IMR-90 (cell line): ENCODE results near the gene ZNF841. TPM values are rescaled to one million over a fixed set of nuclear protein-coding genes. Genes with fewer than 3 reads are reported as not detected.

Experiments
- ATAC-seq: fragments of 200-7000 bp; cut with Tn5 transposase; 2 replicates; pipeline ENCODE4 v1.9.1; 2020; ENCODE audit warnings: low read depth, mild to moderate bottlenecking, moderate library complexity
- BruUV-seq: library from RNA; stranded (reverse); fragments of 400-500 nt; replicated peaks from 2 replicates; lab custom pipeline; 2021; lab: Mats Ljungman, UMichigan
- CTCF ChIA-PET: fragments of 300-600 bp; formaldehyde crosslinking; extraction: SDS; loops from one replicate; lab custom pipeline; 2021; ENCODE audit warnings: antibody characterized with exemption; lab: Yijun Ruan, JAX
- POLR2A ChIA-PET: fragments of 300-600 bp; sonication (Branson Sonifier 250); formaldehyde crosslinking; loops from one replicate; lab custom pipeline; 2022; ENCODE audit warnings: antibody characterized with exemption; ENCODE audit not compliant: unreplicated experiment; lab: Charles Lee
- DNase-seq: peaks from one replicate; pipeline ENCODE4 v3.0.0; 2013
- H2AFZ ChIP-seq: replicated peaks from 2 replicates; pipeline ENCODE3; 2013; ENCODE audit warnings: low read length, mild to moderate bottlenecking; ENCODE audit not compliant: poor library complexity
- H2AK5ac ChIP-seq: 2 replicates; pipeline ENCODE4 v1.6.1; 2013; ENCODE audit warnings: low read depth, low read length, inconsistent platforms
- H2AK9ac ChIP-seq: replicated peaks from 2 replicates; pipeline ENCODE3; 2013; ENCODE audit warnings: mild to moderate bottlenecking, low read depth, low read length, moderate library complexity; ENCODE audit not compliant: poor library complexity
- H2BK120ac ChIP-seq: 2 replicates; pipeline ENCODE4 v1.6.1; 2013; ENCODE audit warnings: low read depth, low read length, inconsistent platforms
- H2BK15ac ChIP-seq: 3 replicates; pipeline ENCODE4 v1.6.1; 2013; ENCODE audit warnings: low read depth, low read length, inconsistent platforms
- H2BK20ac ChIP-seq: 2 replicates; pipeline ENCODE4 v1.6.1; 2013; ENCODE audit warnings: low read depth, mild to moderate bottlenecking, inconsistent platforms, low read length, moderate library complexity
- H2BK5ac ChIP-seq: 2 replicates; pipeline ENCODE4 v1.6.1; 2013; ENCODE audit warnings: mild to moderate bottlenecking, low read depth, low read length, inconsistent platforms; ENCODE audit not compliant: poor library complexity, severe bottlenecking
- H3K14ac ChIP-seq: replicated peaks from 2 replicates; pipeline ENCODE4 v1.6.1; 2013; ENCODE audit warnings: low read depth, low read length, inconsistent platforms
- H3K18ac ChIP-seq: 2 replicates; pipeline ENCODE4 v1.6.1; 2013; ENCODE audit warnings: low read depth, low read length, control low read depth
- H3K23ac ChIP-seq: 2 replicates; pipeline ENCODE4 v1.6.1; 2013; ENCODE audit warnings: low read depth, low read length, inconsistent platforms
- H3K27ac ChIP-seq: 2 replicates; pipeline ENCODE4 v1.5.1; 2013; ENCODE audit warnings: mild to moderate bottlenecking, control low read depth, low read length; ENCODE audit not compliant: insufficient read depth
- H3K27me3 ChIP-seq: 2 replicates; pipeline ENCODE4 v1.6.1; 2013; ENCODE audit warnings: low read length; ENCODE audit not compliant: control insufficient read depth, insufficient read depth
- H3K36me3 ChIP-seq: 2 replicates; pipeline ENCODE4 v1.6.1; 2013; ENCODE audit warnings: low read length, mixed read lengths; ENCODE audit not compliant: control insufficient read depth, insufficient read depth
- H3K4ac ChIP-seq: 2 replicates; pipeline ENCODE4 v1.6.1; 2013; ENCODE audit warnings: low read depth, low read length, inconsistent platforms
- H3K4me1 ChIP-seq: 2 replicates; pipeline ENCODE4 v1.6.1; 2013; ENCODE audit warnings: low read length, mixed read lengths; ENCODE audit not compliant: control insufficient read depth, insufficient read depth
- H3K4me2 ChIP-seq: 2 replicates; pipeline ENCODE4 v1.6.1; 2013; ENCODE audit warnings: low read depth, mild to moderate bottlenecking, control low read depth, low read length, moderate library complexity
- H3K4me3 ChIP-seq: 2 replicates; pipeline ENCODE4 v1.5.1; 2013; ENCODE audit warnings: low read depth, mild to moderate bottlenecking, control low read depth, low read length, moderate library complexity; ENCODE audit not compliant: insufficient read depth
- H3K56ac ChIP-seq: 2 replicates; pipeline ENCODE4 v1.6.1; 2013; ENCODE audit warnings: low read length, inconsistent platforms; ENCODE audit not compliant: insufficient read depth; ENCODE audit errors: extremely low read depth
- H3K79me1 ChIP-seq, 2 experiments: 2 replicates each; pipeline ENCODE4 v1.6.1; 2013; ENCODE audit warnings: low read length in 2 of 2, inconsistent platforms in 1 of 2, low read depth in 1 of 2
- H3K9ac ChIP-seq: 2 replicates; pipeline ENCODE4 v1.6.1; 2013; ENCODE audit warnings: low read depth, low read length, control low read depth
- H3K9me1 ChIP-seq: 2 replicates; pipeline ENCODE4 v1.6.1; 2013; ENCODE audit warnings: low read length, inconsistent platforms; ENCODE audit not compliant: insufficient read depth
- H3K9me3 ChIP-seq: 2 replicates; pipeline ENCODE4 v1.6.1; 2013; ENCODE audit warnings: low read length; ENCODE audit not compliant: control insufficient read depth, insufficient read depth
- H4K20me1 ChIP-seq: 2 replicates; pipeline ENCODE4 v1.6.1; 2013; ENCODE audit warnings: low read length, inconsistent platforms; ENCODE audit not compliant: insufficient read depth
- H4K5ac ChIP-seq: 2 replicates; pipeline ENCODE4 v1.6.1; 2013; ENCODE audit warnings: mild to moderate bottlenecking, low read depth, low read length, control low read depth
- H4K8ac ChIP-seq, 2 experiments: 2 replicates each; pipeline ENCODE4 v1.6.1; 2013; ENCODE audit warnings: low read depth in 2 of 2, low read length in 2 of 2, control low read depth in 1 of 2, inconsistent platforms in 1 of 2
- H4K91ac ChIP-seq: 2 replicates; pipeline ENCODE4 v1.6.1; 2013; ENCODE audit warnings: low read depth, low read length, inconsistent platforms; ENCODE audit not compliant: insufficient read depth
- BHLHE40 ChIP-seq: fragments of 150-350 bp; IDR thresholded peaks from 2 replicates; pipeline ENCODE4 v1.6.1; 2016; ENCODE audit warnings: mild to moderate bottlenecking, low read depth, low read length
- CEBPB ChIP-seq: IDR thresholded peaks from 2 replicates; pipeline ENCODE4 v1.6.1; 2012; ENCODE audit warnings: low read depth, low read length, improper control_type of control experiment
- CHD1 ChIP-seq: IDR thresholded peaks from 2 replicates; pipeline ENCODE4 v1.6.1; 2012; ENCODE audit warnings: low read depth, low read length, improper control_type of control experiment
- FOS ChIP-seq: fragments of 150-350 bp; IDR thresholded peaks from 2 replicates; pipeline ENCODE4 v1.6.1; 2016; ENCODE audit warnings: low read depth, low read length
- MAFK ChIP-seq: IDR thresholded peaks from 2 replicates; pipeline ENCODE4 v1.6.1; 2012; ENCODE audit warnings: low read depth, low read length, improper control_type of control experiment
- MAZ ChIP-seq: IDR thresholded peaks from 2 replicates; pipeline ENCODE4 v1.6.1; 2012; ENCODE audit warnings: low read depth, mild to moderate bottlenecking, low read length, improper control_type of control experiment, moderate library complexity, borderline replicate concordance
- MXI1 ChIP-seq: IDR thresholded peaks from 2 replicates; pipeline ENCODE4 v1.6.1; 2012; ENCODE audit warnings: low read depth, mild to moderate bottlenecking, low read length, moderate library complexity, borderline replicate concordance
- NFE2L2 ChIP-seq: fragments of 150-350 bp; IDR thresholded peaks from 2 replicates; pipeline ENCODE4 v1.6.1; 2016; ENCODE audit warnings: low read depth, mild to moderate bottlenecking, low read length
- POLR2A ChIP-seq: IDR thresholded peaks from 2 replicates; pipeline ENCODE4 v1.6.1; 2012; ENCODE audit warnings: mild to moderate bottlenecking, low read depth, low read length
- RAD21 ChIP-seq: IDR thresholded peaks from 2 replicates; pipeline ENCODE4 v1.6.1; 2012; ENCODE audit warnings: low read length, improper control_type of control experiment
- RCOR1 ChIP-seq: IDR thresholded peaks from 2 replicates; pipeline ENCODE4 v1.6.1; 2012; ENCODE audit warnings: mild to moderate bottlenecking, low read length, improper control_type of control experiment; ENCODE audit not compliant: insufficient replicate concordance
- RFX5 ChIP-seq: IDR thresholded peaks from 2 replicates; pipeline ENCODE4 v1.8.0; 2012; ENCODE audit warnings: low read depth, mild to moderate bottlenecking, low read length, moderate library complexity
- SMC3 ChIP-seq: fragments of 150-350 bp; IDR thresholded peaks from 2 replicates; pipeline ENCODE4 v1.6.1; 2016; ENCODE audit warnings: low read depth, mild to moderate bottlenecking, antibody characterized with exemption, low read length, moderate library complexity
- WGBS, 2 experiments: methylation state at CpG; one replicate each; pipeline versions ENCODE4 v1.1.5 to v1.1.7; 2013; ENCODE audit warnings: missing lambda C conversion rate in 2 of 2; ENCODE audit not compliant: insufficient read length in 1 of 2; ENCODE audit errors: extremely low coverage in 2 of 2; 5-methylcytosine and 5-hydroxymethylcytosine counted together
- dilution Hi-C: fragments of 300-500 bp; cut with HindIII; formaldehyde crosslinking; loops from one replicate; pipeline ENCODE4 v1.14.3; 2018; ENCODE audit warnings: low sequenced_read_pairs; ENCODE audit not compliant: unreplicated experiment
- in situ Hi-C: fragments of 300-500 bp; cut with MboI; formaldehyde crosslinking; loops from 3 replicates; pipeline ENCODE4 v1.14.3; 2019; ENCODE audit warnings: low sequenced_read_pairs, inconsistent platforms, mixed read lengths
- intact Hi-C: fragments of 100-400 bp; cut with micrococcal nuclease; formaldehyde crosslinking; loops from 2 replicates; pipeline ENCODE4 v1.10.0; 2022
- polyA plus RNA-seq, 3 experiments: library from polyadenylated mRNA; depleted of rRNA; stranded (reverse); fragments of >200 nt; gene quantifications; 2 replicates each; pipeline ENCODE4 v1.2.3, GENCODE V29; 2012; ENCODE audit warnings: low replicate concordance in 1 of 3
- total RNA-seq: library from RNA; depleted of rRNA; stranded (reverse); fragments of >200 nt; gene quantifications from 2 replicates; pipeline ENCODE4 v1.2.3, GENCODE V29; 2012
- TF ChIP-seq, protein P1 (sequence below): conservative IDR thresholded peaks from 2 replicates; pipeline ENCODE4 v1.5.1; 2012; ENCODE audit warnings: mild to moderate bottlenecking, low read depth, low read length, improper control_type of control experiment
- TF ChIP-seq, protein P2 (sequence below): fragments of 150-350 bp; IDR thresholded peaks from 2 replicates; pipeline ENCODE4 v1.6.1; 2017; ENCODE audit warnings: mild to moderate bottlenecking, antibody characterized with exemption, low read length, low read depth
- TF ChIP-seq, protein P3 (sequence below): fragments of 150-350 bp; IDR thresholded peaks from 2 replicates; pipeline ENCODE4 v1.6.1; 2016; ENCODE audit warnings: low read depth, mild to moderate bottlenecking, low read length, moderate library complexity, borderline replicate concordance

ZNF841 gene
- total and polyA plus RNA-seq, 2 of the 4 experiments (the other 2 are of a cell fraction), result 8.5 to 28.9 TPM

DNA sequence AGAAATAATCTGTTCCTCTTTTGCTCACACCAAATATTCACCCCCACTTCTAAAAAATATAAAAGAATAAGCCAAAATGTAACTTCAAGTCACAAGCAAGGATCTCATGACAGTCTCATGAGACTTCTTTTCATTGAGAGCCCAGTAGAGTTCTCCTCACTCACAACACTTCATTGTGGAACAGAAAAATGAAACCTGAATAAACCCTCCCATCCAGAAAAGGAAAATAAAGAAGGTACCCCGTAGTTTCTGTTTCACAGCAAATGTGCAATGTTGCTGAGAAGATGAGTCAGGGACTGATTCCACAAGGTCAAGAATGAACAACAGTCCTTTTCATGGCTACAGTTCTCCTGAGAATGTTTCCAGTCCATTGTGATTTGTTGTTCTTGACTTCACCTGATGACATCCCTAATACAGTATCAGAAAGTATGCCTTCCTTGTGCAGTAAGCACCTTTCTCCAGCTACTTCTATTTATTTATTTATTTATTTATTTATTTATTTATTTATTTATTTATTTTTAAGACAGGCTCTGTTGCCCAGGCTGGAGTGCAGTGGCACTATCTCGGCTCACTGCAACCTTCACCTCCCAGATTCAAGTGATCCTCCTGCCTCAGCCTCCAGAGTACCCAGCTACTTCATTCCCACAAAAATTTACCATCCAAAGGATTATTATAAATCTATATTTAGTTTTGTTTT is 6.4 kb upstream of the ZNF841 start:
- H2BK120ac ChIP-seq, result no peak overlapping the region
- no peak overlapping the region for H2BK15ac ChIP-seq
- TF ChIP-seq SMC3, result no peak
- TF ChIP-seq CHD1, result no peak
- TF ChIP-seq RFX5, result no peak
- TF ChIP-seq FOS, result no peak
- TF ChIP-seq MAZ, result no peak
- no peak for TF ChIP-seq POLR2A
- TF ChIP-seq BHLHE40, result no peak
- no peak for TF ChIP-seq MXI1
- no peak for TF ChIP-seq RAD21
- TF ChIP-seq RCOR1, result no peak
- no peak for TF ChIP-seq CEBPB
- TF ChIP-seq MAFK, result no peak
- TF ChIP-seq, protein P1, sequence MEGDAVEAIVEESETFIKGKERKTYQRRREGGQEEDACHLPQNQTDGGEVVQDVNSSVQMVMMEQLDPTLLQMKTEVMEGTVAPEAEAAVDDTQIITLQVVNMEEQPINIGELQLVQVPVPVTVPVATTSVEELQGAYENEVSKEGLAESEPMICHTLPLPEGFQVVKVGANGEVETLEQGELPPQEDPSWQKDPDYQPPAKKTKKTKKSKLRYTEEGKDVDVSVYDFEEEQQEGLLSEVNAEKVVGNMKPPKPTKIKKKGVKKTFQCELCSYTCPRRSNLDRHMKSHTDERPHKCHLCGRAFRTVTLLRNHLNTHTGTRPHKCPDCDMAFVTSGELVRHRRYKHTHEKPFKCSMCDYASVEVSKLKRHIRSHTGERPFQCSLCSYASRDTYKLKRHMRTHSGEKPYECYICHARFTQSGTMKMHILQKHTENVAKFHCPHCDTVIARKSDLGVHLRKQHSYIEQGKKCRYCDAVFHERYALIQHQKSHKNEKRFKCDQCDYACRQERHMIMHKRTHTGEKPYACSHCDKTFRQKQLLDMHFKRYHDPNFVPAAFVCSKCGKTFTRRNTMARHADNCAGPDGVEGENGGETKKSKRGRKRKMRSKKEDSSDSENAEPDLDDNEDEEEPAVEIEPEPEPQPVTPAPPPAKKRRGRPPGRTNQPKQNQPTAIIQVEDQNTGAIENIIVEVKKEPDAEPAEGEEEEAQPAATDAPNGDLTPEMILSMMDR, result no peak
- TF ChIP-seq, protein P2, sequence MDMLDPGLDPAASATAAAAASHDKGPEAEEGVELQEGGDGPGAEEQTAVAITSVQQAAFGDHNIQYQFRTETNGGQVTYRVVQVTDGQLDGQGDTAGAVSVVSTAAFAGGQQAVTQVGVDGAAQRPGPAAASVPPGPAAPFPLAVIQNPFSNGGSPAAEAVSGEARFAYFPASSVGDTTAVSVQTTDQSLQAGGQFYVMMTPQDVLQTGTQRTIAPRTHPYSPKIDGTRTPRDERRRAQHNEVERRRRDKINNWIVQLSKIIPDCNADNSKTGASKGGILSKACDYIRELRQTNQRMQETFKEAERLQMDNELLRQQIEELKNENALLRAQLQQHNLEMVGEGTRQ, result no peak
- no peak for TF ChIP-seq NFE2L2
- TF ChIP-seq, protein P3, sequence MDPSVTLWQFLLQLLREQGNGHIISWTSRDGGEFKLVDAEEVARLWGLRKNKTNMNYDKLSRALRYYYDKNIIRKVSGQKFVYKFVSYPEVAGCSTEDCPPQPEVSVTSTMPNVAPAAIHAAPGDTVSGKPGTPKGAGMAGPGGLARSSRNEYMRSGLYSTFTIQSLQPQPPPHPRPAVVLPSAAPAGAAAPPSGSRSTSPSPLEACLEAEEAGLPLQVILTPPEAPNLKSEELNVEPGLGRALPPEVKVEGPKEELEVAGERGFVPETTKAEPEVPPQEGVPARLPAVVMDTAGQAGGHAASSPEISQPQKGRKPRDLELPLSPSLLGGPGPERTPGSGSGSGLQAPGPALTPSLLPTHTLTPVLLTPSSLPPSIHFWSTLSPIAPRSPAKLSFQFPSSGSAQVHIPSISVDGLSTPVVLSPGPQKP, result no peak
- H3K4me3 ChIP-seq, result no peak overlapping the region
- H3K56ac ChIP-seq, result no peak overlapping the region
- no peak overlapping the region for H2AK9ac ChIP-seq
- H3K14ac ChIP-seq, result no peak overlapping the region
- H3K9me3 ChIP-seq, result peaks cover 31% of the 10 kb centered on the region
- no peak overlapping the region for H3K4me2 ChIP-seq
- no peaks in the 10 kb centered on the region for H3K36me3 ChIP-seq
- H3K27ac ChIP-seq, result no peak overlapping the region
- H2BK5ac ChIP-seq, result no peak overlapping the region
- no peak overlapping the region for H3K4ac ChIP-seq
- intact Hi-C loops, result no loop called here
- no peak overlapping the region for H2AFZ ChIP-seq
- no peaks in the 10 kb centered on the region for H3K4me1 ChIP-seq
- DNase-seq (no peak), ATAC-seq (no peak)
- H3K18ac ChIP-seq, result no peak overlapping the region
- no peak overlapping the region for H2AK5ac ChIP-seq
- WGBS, 2 experiments, result no CpG with 5 or more reads among the region's 2 CpGs
- no peaks in the 10 kb centered on the region for H3K79me1 ChIP-seq
- H2BK20ac ChIP-seq, result no peak overlapping the region
- no peak overlapping the region for H4K8ac ChIP-seq
- BruUV-seq, result no TSS peak
- H4K20me1 ChIP-seq, result no peaks in the 10 kb centered on the region
- no peak overlapping the region for H3K9ac ChIP-seq
- no peak overlapping the region for H3K23ac ChIP-seq
- dilution Hi-C loops, result no loop called here
- ChIA-PET CTCF (no interaction called here), POLR2A (no interaction called here)
- no peak overlapping the region for H4K5ac ChIP-seq
- H4K91ac ChIP-seq, result no peak overlapping the region
- in situ Hi-C loops, result no loop called here
- no peaks in the 10 kb centered on the region for H3K27me3 ChIP-seq
- no peaks in the 10 kb centered on the region for H3K9me1 ChIP-seq
